HepG2 (cell line): Measurements from ENCODE around the gene NT5C2. TPM values are rescaled to one million over a fixed set of nuclear protein-coding genes. Genes with fewer than 3 reads are reported as not detected.
A peak's percentile ranks its signal among the peaks of the same experiment; 100 is the strongest.

ENCODE experiments used
- ARID2 ChIP-seq: sonication (generic); formaldehyde crosslinking; IDR thresholded peaks from 2 replicates; pipeline ENCODE4 v1.8.1; 2022; ENCODE audit warnings: mild to moderate bottlenecking, missing genetic modification reagents, borderline replicate concordance
- ATF6 ChIP-seq: sonication (generic); formaldehyde crosslinking; conservative IDR thresholded peaks from 2 replicates; pipeline ENCODE4 v1.4.0; 2020; ENCODE audit warnings: missing genetic modification reagents
- EED ChIP-seq: sonication (generic); formaldehyde crosslinking; IDR thresholded peaks from 2 replicates; pipeline ENCODE4 v1.5.0; 2020; ENCODE audit warnings: mild to moderate bottlenecking, missing genetic modification reagents
- GABPB1 ChIP-seq: IDR thresholded peaks from 2 replicates; pipeline ENCODE4 v1.6.1; 2016; ENCODE audit warnings: mild to moderate bottlenecking, missing genetic modification reagents, moderate library complexity, missing compliant biosample characterization
- GATAD2A ChIP-seq: IDR thresholded peaks from 2 replicates; pipeline ENCODE4 v1.6.1; 2016
- SALL1 ChIP-seq: sonication (generic); formaldehyde crosslinking; IDR thresholded peaks from 2 replicates; pipeline ENCODE4 v1.8.0; 2022; ENCODE audit warnings: mild to moderate bottlenecking, missing genetic modification reagents
- SMYD3 ChIP-seq: sonication (generic); formaldehyde crosslinking; IDR thresholded peaks from 2 replicates; pipeline ENCODE4 v1.8.1; 2023; ENCODE audit warnings: mild to moderate bottlenecking, missing genetic modification reagents
- ZFX ChIP-seq: sonication (generic); formaldehyde crosslinking; IDR thresholded peaks from 2 replicates; pipeline ENCODE4 v1.4.0; 2020; ENCODE audit warnings: mild to moderate bottlenecking, low read depth, missing genetic modification reagents, moderate library complexity
- ZNF567 ChIP-seq: sonication (generic); formaldehyde crosslinking; IDR thresholded peaks from 2 replicates; pipeline ENCODE4 v1.8.1; 2023; ENCODE audit warnings: mild to moderate bottlenecking, missing genetic modification reagents, borderline replicate concordance
- polyA plus RNA-seq, 8 experiments: library from polyadenylated mRNA; depleted of rRNA in 3 of 8; stranded (reverse) in 7 of 8; unstranded in 1 of 8; fragments of >200 nt; fragmentation: Illumina TruSeq in 4 of 8; extraction: Trizol in 4 of 8; gene quantifications; 2 replicates each; pipeline versions ENCODE4 v1.2.1 to v1.2.3, GENCODE V29; 2011 to 2016; ENCODE audit warnings: low read depth in 4 of 8, missing spikeins in 1 of 8, mixed read lengths in 1 of 8; ENCODE audit not compliant: insufficient read depth in 1 of 8
- total RNA-seq, 5 experiments: library from RNA; depleted of rRNA; stranded (reverse); fragments of >200 nt; fragmentation: Illumina TruSeq; extraction: Trizol; gene quantifications; 2 replicates each; pipeline ENCODE4 v1.2.3, GENCODE V29; 2016; ENCODE audit warnings: low read depth in 1 of 5
- TF ChIP-seq, protein P1 (sequence below): IDR thresholded peaks from 2 replicates; pipeline ENCODE4 v1.6.1; 2018; ENCODE audit warnings: missing genetic modification reagents
- TF ChIP-seq, protein P2 (sequence below): sonication (generic); formaldehyde crosslinking; IDR thresholded peaks from 2 replicates; pipeline ENCODE4 v1.5.0; 2020; ENCODE audit warnings: mild to moderate bottlenecking, low read depth, missing genetic modification reagents, borderline replicate concordance
- TF ChIP-seq, protein P3 (sequence below): sonication (generic); formaldehyde crosslinking; IDR thresholded peaks from 2 replicates; pipeline ENCODE4 v1.5.1; 2020; ENCODE audit warnings: mild to moderate bottlenecking, moderate library complexity, missing genetic modification reagents
- TF ChIP-seq, protein P4 (sequence below), 2 experiments: fragments of 450-650 bp in 1 of 2; sonication (generic) in 1 of 2; formaldehyde crosslinking in 1 of 2; IDR thresholded peaks; 2 replicates each; pipeline versions ENCODE4 v1.6.1 to v1.8.0; 2016 to 2022; ENCODE audit warnings: antibody characterized with exemption in 1 of 2, mild to moderate bottlenecking in 1 of 2, missing genetic modification reagents in 1 of 2

Gene NT5C2
- total and polyA plus RNA-seq, 2 of the 13 experiments (the other 11 are each of a cell fraction or from before 2014, with no cell fraction given) = 40.6 to 55.2 TPM

GRCh38 chr10:103053659-103054581 lies 139.2 kb downstream of the NT5C2 start (continued):
- TF ChIP-seq EED (CRISPR knock-in tag) = no peak; the same call in 1 of the 2 replicates
- TF ChIP-seq GATAD2A (CRISPR knock-in tag) = peak; percentile 99
- TF ChIP-seq, protein P1, sequence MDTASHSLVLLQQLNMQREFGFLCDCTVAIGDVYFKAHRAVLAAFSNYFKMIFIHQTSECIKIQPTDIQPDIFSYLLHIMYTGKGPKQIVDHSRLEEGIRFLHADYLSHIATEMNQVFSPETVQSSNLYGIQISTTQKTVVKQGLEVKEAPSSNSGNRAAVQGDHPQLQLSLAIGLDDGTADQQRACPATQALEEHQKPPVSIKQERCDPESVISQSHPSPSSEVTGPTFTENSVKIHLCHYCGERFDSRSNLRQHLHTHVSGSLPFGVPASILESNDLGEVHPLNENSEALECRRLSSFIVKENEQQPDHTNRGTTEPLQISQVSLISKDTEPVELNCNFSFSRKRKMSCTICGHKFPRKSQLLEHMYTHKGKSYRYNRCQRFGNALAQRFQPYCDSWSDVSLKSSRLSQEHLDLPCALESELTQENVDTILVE = peak; percentile 82
- TF ChIP-seq SALL1 = peak; percentile 99
- no peak for TF ChIP-seq ATF6 (CRISPR knock-in tag)
- peak; percentile 56; the same call in 1 of the 2 replicates for TF ChIP-seq ZFX (CRISPR knock-in tag)
- TF ChIP-seq ZNF567 (CRISPR knock-in tag) = peak; percentile 81; the same call in 1 of the 2 replicates
- TF ChIP-seq, protein P2, sequence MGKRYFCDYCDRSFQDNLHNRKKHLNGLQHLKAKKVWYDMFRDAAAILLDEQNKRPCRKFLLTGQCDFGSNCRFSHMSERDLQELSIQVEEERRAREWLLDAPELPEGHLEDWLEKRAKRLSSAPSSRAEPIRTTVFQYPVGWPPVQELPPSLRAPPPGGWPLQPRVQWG (CRISPR knock-in tag) = no peak
- peak; percentile 55 for TF ChIP-seq GABPB1
- TF ChIP-seq ARID2 (CRISPR knock-in tag) = 0 out of 2 replicates have a peak, but pooled peaks have one; percentile 56
- TF ChIP-seq, protein P3, sequence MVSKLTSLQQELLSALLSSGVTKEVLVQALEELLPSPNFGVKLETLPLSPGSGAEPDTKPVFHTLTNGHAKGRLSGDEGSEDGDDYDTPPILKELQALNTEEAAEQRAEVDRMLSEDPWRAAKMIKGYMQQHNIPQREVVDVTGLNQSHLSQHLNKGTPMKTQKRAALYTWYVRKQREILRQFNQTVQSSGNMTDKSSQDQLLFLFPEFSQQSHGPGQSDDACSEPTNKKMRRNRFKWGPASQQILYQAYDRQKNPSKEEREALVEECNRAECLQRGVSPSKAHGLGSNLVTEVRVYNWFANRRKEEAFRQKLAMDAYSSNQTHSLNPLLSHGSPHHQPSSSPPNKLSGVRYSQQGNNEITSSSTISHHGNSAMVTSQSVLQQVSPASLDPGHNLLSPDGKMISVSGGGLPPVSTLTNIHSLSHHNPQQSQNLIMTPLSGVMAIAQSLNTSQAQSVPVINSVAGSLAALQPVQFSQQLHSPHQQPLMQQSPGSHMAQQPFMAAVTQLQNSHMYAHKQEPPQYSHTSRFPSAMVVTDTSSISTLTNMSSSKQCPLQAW (CRISPR knock-in tag) = peak; percentile 94
- no peak for TF ChIP-seq SMYD3 (CRISPR knock-in tag)
- TF ChIP-seq, protein P4, sequence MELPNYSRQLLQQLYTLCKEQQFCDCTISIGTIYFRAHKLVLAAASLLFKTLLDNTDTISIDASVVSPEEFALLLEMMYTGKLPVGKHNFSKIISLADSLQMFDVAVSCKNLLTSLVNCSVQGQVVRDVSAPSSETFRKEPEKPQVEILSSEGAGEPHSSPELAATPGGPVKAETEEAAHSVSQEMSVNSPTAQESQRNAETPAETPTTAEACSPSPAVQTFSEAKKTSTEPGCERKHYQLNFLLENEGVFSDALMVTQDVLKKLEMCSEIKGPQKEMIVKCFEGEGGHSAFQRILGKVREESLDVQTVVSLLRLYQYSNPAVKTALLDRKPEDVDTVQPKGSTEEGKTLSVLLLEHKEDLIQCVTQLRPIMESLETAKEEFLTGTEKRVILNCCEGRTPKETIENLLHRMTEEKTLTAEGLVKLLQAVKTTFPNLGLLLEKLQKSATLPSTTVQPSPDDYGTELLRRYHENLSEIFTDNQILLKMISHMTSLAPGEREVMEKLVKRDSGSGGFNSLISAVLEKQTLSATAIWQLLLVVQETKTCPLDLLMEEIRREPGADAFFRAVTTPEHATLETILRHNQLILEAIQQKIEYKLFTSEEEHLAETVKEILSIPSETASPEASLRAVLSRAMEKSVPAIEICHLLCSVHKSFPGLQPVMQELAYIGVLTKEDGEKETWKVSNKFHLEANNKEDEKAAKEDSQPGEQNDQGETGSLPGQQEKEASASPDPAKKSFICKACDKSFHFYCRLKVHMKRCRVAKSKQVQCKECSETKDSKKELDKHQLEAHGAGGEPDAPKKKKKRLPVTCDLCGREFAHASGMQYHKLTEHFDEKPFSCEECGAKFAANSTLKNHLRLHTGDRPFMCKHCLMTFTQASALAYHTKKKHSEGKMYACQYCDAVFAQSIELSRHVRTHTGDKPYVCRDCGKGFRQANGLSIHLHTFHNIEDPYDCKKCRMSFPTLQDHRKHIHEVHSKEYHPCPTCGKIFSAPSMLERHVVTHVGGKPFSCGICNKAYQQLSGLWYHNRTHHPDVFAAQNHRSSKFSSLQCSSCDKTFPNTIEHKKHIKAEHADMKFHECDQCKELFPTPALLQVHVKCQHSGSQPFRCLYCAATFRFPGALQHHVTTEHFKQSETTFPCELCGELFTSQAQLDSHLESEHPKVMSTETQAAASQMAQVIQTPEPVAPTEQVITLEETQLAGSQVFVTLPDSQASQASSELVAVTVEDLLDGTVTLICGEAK (IDR thresholded peaks at IDR 0.05) = no peak
- TF ChIP-seq, protein P4 (CRISPR knock-in tag; IDR thresholded peaks at IDR 0.05) = peak; percentile 77; the same call in 1 of the 2 replicates
